ENCODE measurements around the gene SGMS1.
"Not testable (repeated sequence)": the region's sequence is repeated elsewhere in the genome, so short reads cannot be mapped to it uniquely, and the experiment has no call there.

Gene SGMS1

GRCh38 chr10:50623663-50624412 is at the start of gene SGMS1:
Gene SGMS1, minus strand, starts transcription at chr10:50623956. Its CDS starts 279,842 bp downstream, at chr10:50344114.
- TF ChIP-seq, protein P1, sequence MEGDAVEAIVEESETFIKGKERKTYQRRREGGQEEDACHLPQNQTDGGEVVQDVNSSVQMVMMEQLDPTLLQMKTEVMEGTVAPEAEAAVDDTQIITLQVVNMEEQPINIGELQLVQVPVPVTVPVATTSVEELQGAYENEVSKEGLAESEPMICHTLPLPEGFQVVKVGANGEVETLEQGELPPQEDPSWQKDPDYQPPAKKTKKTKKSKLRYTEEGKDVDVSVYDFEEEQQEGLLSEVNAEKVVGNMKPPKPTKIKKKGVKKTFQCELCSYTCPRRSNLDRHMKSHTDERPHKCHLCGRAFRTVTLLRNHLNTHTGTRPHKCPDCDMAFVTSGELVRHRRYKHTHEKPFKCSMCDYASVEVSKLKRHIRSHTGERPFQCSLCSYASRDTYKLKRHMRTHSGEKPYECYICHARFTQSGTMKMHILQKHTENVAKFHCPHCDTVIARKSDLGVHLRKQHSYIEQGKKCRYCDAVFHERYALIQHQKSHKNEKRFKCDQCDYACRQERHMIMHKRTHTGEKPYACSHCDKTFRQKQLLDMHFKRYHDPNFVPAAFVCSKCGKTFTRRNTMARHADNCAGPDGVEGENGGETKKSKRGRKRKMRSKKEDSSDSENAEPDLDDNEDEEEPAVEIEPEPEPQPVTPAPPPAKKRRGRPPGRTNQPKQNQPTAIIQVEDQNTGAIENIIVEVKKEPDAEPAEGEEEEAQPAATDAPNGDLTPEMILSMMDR (IDR thresholded peaks at IDR 0.05; ENCODE audit: borderline replicate concordance, control extremely low read depth, extremely low read depth, insufficient read depth, missing control alignments): no peak
- in situ Hi-C loops (cut with MboI; ENCODE audit: low sequenced_read_pairs, unreplicated experiment): no loop called here
- peak; percentile 92 for DNase-seq (ENCODE audit: low spot score)

DNA sequence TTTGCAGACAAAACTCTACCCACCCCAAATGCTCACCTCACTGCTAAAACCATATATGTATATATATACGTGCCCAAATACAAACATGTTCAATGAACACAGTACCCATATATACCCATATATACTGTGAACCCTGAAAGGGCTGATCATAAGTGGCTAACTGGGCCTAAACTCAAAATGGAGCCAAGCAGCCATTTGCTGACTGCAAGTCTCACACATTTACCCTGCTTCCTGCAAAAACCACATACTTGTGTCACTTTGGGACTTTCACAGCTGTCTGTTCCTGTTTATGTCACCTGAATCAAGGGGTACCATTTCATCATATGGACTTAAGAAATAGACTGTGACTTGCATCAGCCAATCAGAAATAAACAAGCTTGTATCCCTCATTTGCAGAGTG is 48.4 kb upstream of the SGMS1 start:
- DNase-seq (ENCODE audit: low spot score); in situ Hi-C loops (cut with MboI; ENCODE audit: low sequenced_read_pairs, unreplicated experiment): not testable (repeated sequence)

DNA sequence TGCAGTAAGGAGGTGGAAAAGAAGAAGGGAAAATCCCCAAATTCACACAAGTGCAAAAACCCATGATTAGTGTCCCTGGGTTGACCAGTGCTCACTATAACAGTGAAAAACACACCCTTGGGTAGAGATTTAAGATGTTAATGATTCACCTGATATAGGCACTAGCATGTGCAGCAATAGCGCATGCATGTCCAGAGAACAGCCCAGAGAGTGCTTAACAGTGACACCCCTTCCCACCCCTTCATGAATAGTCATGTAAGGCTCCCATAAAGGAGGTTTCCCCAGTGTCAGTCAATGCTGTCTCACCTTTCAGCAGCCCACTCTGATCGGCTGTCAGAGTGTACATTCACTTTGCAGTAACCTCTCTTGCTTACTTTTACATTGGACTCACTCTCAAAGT is 47.9 kb upstream of the SGMS1 start:
- DNase-seq (ENCODE audit: low spot score); in situ Hi-C loops (cut with MboI; ENCODE audit: low sequenced_read_pairs, unreplicated experiment): not testable (repeated sequence)

GRCh38 chr10:50669957-50670356 is 46.2 kb upstream of the SGMS1 start:
- in situ Hi-C loops (cut with MboI; ENCODE audit: low sequenced_read_pairs, unreplicated experiment); DNase-seq (ENCODE audit: low spot score): not testable (repeated sequence)

- in situ Hi-C loops (cut with MboI; ENCODE audit: low sequenced_read_pairs, unreplicated experiment); DNase-seq (ENCODE audit: low spot score): not testable (repeated sequence)
These were observed 43.6 kb upstream of the SGMS1 start for GRCh38 chr10:50667353-50667752.

DNA sequence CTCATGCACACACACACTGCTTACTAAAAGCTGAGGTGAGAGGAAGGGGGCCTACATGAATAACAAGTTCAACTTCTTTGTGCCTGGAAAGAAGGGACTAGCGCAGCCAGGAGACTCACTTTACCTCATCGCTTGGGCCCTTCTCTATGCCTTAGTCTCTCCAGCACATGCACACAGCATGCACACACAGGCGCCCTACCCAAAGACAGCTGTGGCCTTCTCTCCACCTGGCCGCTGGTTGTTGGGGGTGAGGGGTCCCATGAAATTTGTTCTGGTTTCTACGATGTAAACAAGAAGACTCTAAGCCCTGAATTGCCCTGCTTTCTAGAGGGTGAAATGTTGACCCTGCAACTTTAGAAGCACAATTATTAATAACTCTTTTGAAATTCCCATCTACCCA is 38.7 kb upstream of the SGMS1 start:
- DNase-seq (ENCODE audit: low spot score); in situ Hi-C loops (cut with MboI; ENCODE audit: low sequenced_read_pairs, unreplicated experiment): not testable (repeated sequence)

GRCh38 chr10:50661563-50661962 is 37.8 kb upstream of the SGMS1 start:
- in situ Hi-C loops (cut with MboI; ENCODE audit: low sequenced_read_pairs, unreplicated experiment); DNase-seq (ENCODE audit: low spot score): not testable (repeated sequence)

- in situ Hi-C loops (cut with MboI; ENCODE audit: low sequenced_read_pairs, unreplicated experiment): not testable (repeated sequence)
- TF ChIP-seq, protein P1 (IDR thresholded peaks at IDR 0.05; ENCODE audit: borderline replicate concordance, control extremely low read depth, extremely low read depth, insufficient read depth, missing control alignments): peak; percentile 57
- peak; percentile 56 for DNase-seq (ENCODE audit: low spot score)
These were observed 36.3 kb upstream of the SGMS1 start for GRCh38 chr10:50659865-50660730.

- DNase-seq (ENCODE audit: low spot score); in situ Hi-C loops (cut with MboI; ENCODE audit: low sequenced_read_pairs, unreplicated experiment): not testable (repeated sequence)
These were observed 35.5 kb upstream of the SGMS1 start for GRCh38 chr10:50659016-50659864.

DNA sequence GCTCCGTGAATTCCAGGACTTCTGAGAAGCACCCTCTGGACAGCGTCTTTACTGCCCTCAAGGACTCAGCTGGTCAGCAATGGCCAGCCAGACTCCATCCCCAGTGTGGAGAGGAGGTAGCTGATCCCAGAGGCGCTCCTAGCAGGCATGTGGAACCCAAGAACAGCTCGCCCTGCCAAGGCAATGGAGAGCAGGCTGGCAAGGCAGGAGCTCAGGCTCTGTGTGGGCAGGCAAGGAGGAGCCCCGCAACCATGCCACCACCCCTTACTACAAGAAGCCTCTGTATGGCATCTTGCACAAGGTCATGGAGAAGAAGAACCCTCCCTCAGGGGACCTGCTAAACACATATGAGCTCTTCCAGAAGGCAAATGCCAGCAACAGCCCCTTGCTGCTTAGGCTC is 34.4 kb upstream of the SGMS1 start:
- in situ Hi-C loops (cut with MboI; ENCODE audit: low sequenced_read_pairs, unreplicated experiment): no loop called here
- TF ChIP-seq, protein P1 (IDR thresholded peaks at IDR 0.05; ENCODE audit: borderline replicate concordance, control extremely low read depth, extremely low read depth, insufficient read depth, missing control alignments): no peak
- DNase-seq (ENCODE audit: low spot score): no peak

Measured in GM13976 (cell line).